Endothelial cell (in vitro differentiated cells): ENCODE measurements around the gene HOXB9. TPM values are rescaled to one million over a fixed set of nuclear protein-coding genes. Genes with fewer than 3 reads are reported as not detected.
A peak's percentile ranks its signal among the peaks of the same experiment; 100 is the strongest.

Experiments
- DNase-seq: peaks from one replicate; pipeline ENCODE4 v3.0.0; 2021; ENCODE audit warnings: low spot score
- H3K27ac Mint-ChIP-seq: one replicate; pipeline ENCODE4 v1.8.0; 2021; ENCODE audit warnings: mixed read lengths, inconsistent platforms; ENCODE audit not compliant: unreplicated experiment
- H3K27me3 Mint-ChIP-seq: one replicate; pipeline ENCODE4 v1.8.0; 2021; ENCODE audit warnings: mild to moderate bottlenecking, moderate library complexity, mixed read lengths, inconsistent platforms; ENCODE audit not compliant: unreplicated experiment
- H3K36me3 Mint-ChIP-seq: one replicate; pipeline ENCODE4 v1.8.0; 2021; ENCODE audit warnings: mild to moderate bottlenecking, low read depth, mixed read lengths, inconsistent platforms; ENCODE audit not compliant: unreplicated experiment
- H3K4me1 Mint-ChIP-seq: one replicate; pipeline ENCODE4 v1.8.0; 2021; ENCODE audit warnings: mild to moderate bottlenecking, mixed read lengths, inconsistent platforms; ENCODE audit not compliant: unreplicated experiment
- H3K4me3 Mint-ChIP-seq: one replicate; pipeline ENCODE4 v1.8.0; 2021; ENCODE audit warnings: mild to moderate bottlenecking, mixed read lengths, inconsistent platforms; ENCODE audit not compliant: unreplicated experiment
- H3K9me3 Mint-ChIP-seq: one replicate; pipeline ENCODE4 v1.8.0; 2021; ENCODE audit warnings: mixed read lengths, inconsistent platforms; ENCODE audit not compliant: unreplicated experiment
- CTCF ChIP-seq: fragments of 200-600 bp; sonication (generic); IDR thresholded peaks from one replicate; pipeline ENCODE4 v1.5.0; 2021; ENCODE audit warnings: antibody characterized with exemption; ENCODE audit not compliant: unreplicated experiment
- total RNA-seq: library from RNA; stranded (reverse); fragmentation: NEBNext Ultra II Directional; extraction: Animal tissue kit (Norgen Biotek cat#: 25700); gene quantifications from one replicate; pipeline ENCODE4 v1.2.1, GENCODE V29; 2021; ENCODE audit not compliant: unreplicated experiment

The HOXB9 gene
- total RNA-seq, 1 donor from 2014 or later, result 0.49 TPM

GRCh38 chr17:48621410-48622392 lies 4.5 kb downstream of the HOXB9 start:
- Mint-ChIP-seq H3K4me1 (peaks cover 28% of the 10 kb centered on the region), H3K4me3 (peak overlapping the region; percentile 79), H3K27me3 (peaks cover 33% of the 10 kb centered on the region), H3K9me3 (no peaks in the 10 kb centered on the region), H3K27ac (no peak overlapping the region), H3K36me3 (no peaks in the 10 kb centered on the region)
- TF ChIP-seq CTCF, result no peak
- no peak for DNase-seq

- Mint-ChIP-seq H3K36me3 (no peaks in the 10 kb centered on the region), H3K4me3 (no peak overlapping the region), H3K9me3 (no peaks in the 10 kb centered on the region), H3K27ac (no peak overlapping the region), H3K4me1 (peaks cover 28% of the 10 kb centered on the region), H3K27me3 (peaks cover 34% of the 10 kb centered on the region)
- DNase-seq, result no peak
- no peak for TF ChIP-seq CTCF
Measured at GRCh38 chr17:48620461-48621139, 5.6 kb downstream of the HOXB9 start.

DNA sequence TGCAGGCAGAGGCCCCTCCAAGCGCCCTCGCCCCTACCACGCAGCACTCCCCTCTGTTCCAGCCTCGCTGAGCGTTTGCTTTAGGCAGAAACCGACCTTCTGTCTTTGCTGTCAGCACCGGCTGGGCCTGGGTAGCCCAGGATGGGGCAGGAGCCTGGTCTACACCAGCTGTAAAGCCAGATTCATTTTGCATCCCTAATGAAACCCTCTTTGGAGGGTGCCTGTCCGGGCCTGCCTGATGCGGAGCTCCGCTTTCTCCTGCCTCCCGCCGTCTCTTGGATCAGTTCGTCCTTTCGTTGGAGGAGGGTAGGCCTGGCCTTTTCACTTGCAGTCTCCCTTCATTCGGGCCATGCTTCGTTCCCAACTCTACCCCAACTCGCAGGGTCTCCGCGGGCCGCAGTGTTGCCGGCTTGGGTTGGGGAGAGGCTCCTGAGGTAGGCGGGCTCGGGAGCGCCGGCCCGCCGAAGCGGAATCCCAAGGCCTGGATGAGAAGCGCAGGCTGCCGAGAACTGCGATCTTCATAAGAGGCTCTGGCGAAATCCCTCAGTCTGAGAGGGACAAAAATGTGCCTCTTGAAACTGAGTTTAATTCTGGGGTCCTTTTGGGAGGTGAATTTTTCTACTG lies 6.2 kb downstream of the HOXB9 start:
- Mint-ChIP-seq H3K27me3 (peaks cover 35% of the 10 kb centered on the region), H3K4me3 (no peak overlapping the region), H3K9me3 (no peaks in the 10 kb centered on the region), H3K27ac (no peak overlapping the region), H3K36me3 (no peaks in the 10 kb centered on the region), H3K4me1 (peaks cover 28% of the 10 kb centered on the region)
- DNase-seq, result no peak
- TF ChIP-seq CTCF, result no peak

DNA sequence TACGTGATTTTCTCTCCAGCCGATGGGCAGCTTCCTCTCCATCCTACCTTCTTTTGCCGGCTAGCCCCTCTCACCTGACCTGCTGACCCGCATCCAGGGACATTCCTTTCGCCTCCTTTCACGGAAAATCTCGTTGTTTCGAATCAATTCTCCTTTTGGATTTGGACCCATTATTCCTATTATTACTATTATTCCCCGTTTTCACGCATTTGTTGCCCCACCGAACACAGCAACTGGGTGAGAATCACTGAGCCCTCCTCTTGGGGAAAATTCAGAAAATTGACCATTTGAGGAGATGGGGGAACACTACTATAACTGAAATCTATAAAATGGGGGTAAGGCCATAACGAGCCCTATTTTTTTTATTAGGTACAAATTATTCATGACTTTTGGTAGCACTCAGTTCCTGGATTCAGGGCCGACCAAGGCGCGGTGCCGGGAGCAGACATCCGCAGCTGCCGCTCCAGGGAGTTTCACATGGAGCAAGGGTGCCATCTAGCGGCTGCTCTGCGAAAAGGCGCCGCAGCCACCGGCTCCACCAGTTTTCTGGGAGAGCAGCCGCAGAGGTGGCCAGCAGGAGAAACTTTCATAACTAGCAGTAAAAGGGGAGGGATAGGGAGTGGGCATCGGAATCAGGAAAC lies 7.8 kb downstream of the HOXB9 start:
- TF ChIP-seq CTCF, result peak; percentile 94

More for the DNA sequence above, 7.8 kb downstream of the HOXB9 start:
- H3K4me1 Mint-ChIP-seq, result peaks cover 33% of the 10 kb centered on the region
- peak; percentile 95 for DNase-seq
- H3K27me3 Mint-ChIP-seq, result peaks cover 36% of the 10 kb centered on the region
- peak overlapping the region; percentile 63 for H3K4me3 Mint-ChIP-seq
- no peaks in the 10 kb centered on the region for H3K36me3 Mint-ChIP-seq
- no peaks in the 10 kb centered on the region for H3K9me3 Mint-ChIP-seq
- H3K27ac Mint-ChIP-seq, result no peak overlapping the region
